GM23338 (cell line): ENCODE measurements around the gene GDA. TPM values are rescaled to one million over a fixed set of nuclear protein-coding genes. Genes with fewer than 3 reads are reported as not detected.

Experiments
- ATAC-seq: fragments of 200-7000 bp; cut with Tn5 transposase; 3 replicates; pipeline ENCODE4 v1.9.1; 2020
- DNase-seq: peaks from one replicate; pipeline ENCODE4 v3.0.0-alpha.2; 2015; ENCODE audit warnings: low spot score
- H2AFZ ChIP-seq: fragments of 200-600 bp; sonication (generic); 2 replicates; pipeline ENCODE4 v1.8.0; 2016; ENCODE audit warnings: antibody characterized with exemption, mild to moderate bottlenecking, moderate library complexity
- H3F3A ChIP-seq: fragments of 200-600 bp; sonication (generic); replicated peaks from 2 replicates; pipeline ENCODE4 v1.8.0; 2017; ENCODE audit warnings: antibody characterized with exemption, mixed run types, low read depth
- H3K27ac ChIP-seq: fragments of 200-600 bp; sonication (generic); 2 replicates; pipeline ENCODE4 v1.6.1; 2016; ENCODE audit warnings: low read depth
- H3K27me3 ChIP-seq: fragments of 200-600 bp; sonication (generic); 2 replicates; pipeline ENCODE4 v1.8.0; 2016; ENCODE audit warnings: mild to moderate bottlenecking, mixed run types, moderate library complexity; ENCODE audit not compliant: insufficient read depth
- H3K36me3 ChIP-seq: fragments of 200-600 bp; sonication (generic); 2 replicates; pipeline ENCODE4 v1.8.0; 2016; ENCODE audit warnings: mild to moderate bottlenecking; ENCODE audit not compliant: insufficient read depth
- H3K4me1 ChIP-seq: fragments of 200-600 bp; sonication (generic); 2 replicates; pipeline ENCODE4 v1.8.0; 2016; ENCODE audit warnings: mild to moderate bottlenecking, moderate library complexity; ENCODE audit not compliant: insufficient read depth
- H3K4me2 ChIP-seq: fragments of 200-600 bp; sonication (generic); 2 replicates; pipeline ENCODE4 v1.7.1; 2017; ENCODE audit warnings: mixed run types
- H3K4me3 ChIP-seq: fragments of 200-600 bp; sonication (generic); 2 replicates; pipeline ENCODE4 v1.6.1; 2016; ENCODE audit warnings: mixed run types
- H3K79me2 ChIP-seq: fragments of 200-600 bp; sonication (generic); replicated peaks from 2 replicates; pipeline ENCODE4 v1.8.0; 2017; ENCODE audit warnings: mild to moderate bottlenecking; ENCODE audit not compliant: insufficient read depth
- H3K9me2 ChIP-seq: fragments of 200-600 bp; sonication (generic); 2 replicates; pipeline ENCODE4 v1.8.0; 2017; ENCODE audit not compliant: insufficient read depth
- H4K20me1 ChIP-seq: fragments of 200-600 bp; sonication (generic); replicated peaks from 2 replicates; pipeline ENCODE4 v1.8.0; 2017; ENCODE audit warnings: mild to moderate bottlenecking; ENCODE audit not compliant: insufficient read depth
- H3K27ac Mint-ChIP-seq: 2 replicates; pipeline ENCODE4 v1.8.0; 2020; ENCODE audit warnings: inconsistent platforms, mild to moderate bottlenecking, moderate library complexity, mixed read lengths
- H3K27me3 Mint-ChIP-seq: 3 replicates; pipeline ENCODE4 v1.8.0; 2022; ENCODE audit warnings: low read depth, mild to moderate bottlenecking, moderate library complexity, mixed read lengths, inconsistent platforms; ENCODE audit not compliant: insufficient read depth, poor library complexity
- H3K36me3 Mint-ChIP-seq: 3 replicates; pipeline ENCODE4 v1.8.0; 2021; ENCODE audit warnings: low read depth, mild to moderate bottlenecking, inconsistent platforms, moderate library complexity, mixed read lengths
- H3K4me1 Mint-ChIP-seq: 3 replicates; pipeline ENCODE4 v1.8.0; 2020; ENCODE audit warnings: mild to moderate bottlenecking, inconsistent platforms, mixed read lengths
- H3K4me3 Mint-ChIP-seq: 3 replicates; pipeline ENCODE4 v1.8.0; 2021; ENCODE audit warnings: moderate library complexity, mild to moderate bottlenecking, inconsistent platforms, mixed read lengths
- H3K9me3 Mint-ChIP-seq: 3 replicates; pipeline ENCODE4 v1.8.0; 2020; ENCODE audit warnings: moderate library complexity, mild to moderate bottlenecking, inconsistent platforms, mixed read lengths
- CREB1 ChIP-seq: fragments of 250-450 bp; sonication (Bioruptor Pico); IDR thresholded peaks from 2 replicates; pipeline ENCODE4 v1.5.0; 2020; ENCODE audit warnings: low read depth, mild to moderate bottlenecking, moderate library complexity
- CTCF ChIP-seq, 2 experiments: fragments of 200-600 bp in 1 of 2; sonication (generic) in 1 of 2; conservative IDR thresholded peaks; 2 replicates each; pipeline versions ENCODE4 v1.5.1 to v1.6.1; 2016 to 2017; ENCODE audit warnings: antibody characterized with exemption in 2 of 2, low read depth in 2 of 2, mild to moderate bottlenecking in 2 of 2, moderate library complexity in 1 of 2
- ETS1 ChIP-seq: IDR thresholded peaks from 2 replicates; pipeline ENCODE4 v1.6.1; 2016; ENCODE audit warnings: antibody characterized with exemption
- EZH2 ChIP-seq: fragments of 200-600 bp; sonication (generic); IDR thresholded peaks from one replicate; pipeline ENCODE4 v1.8.0; 2017; ENCODE audit warnings: antibody characterized with exemption, mild to moderate bottlenecking, low read depth; ENCODE audit not compliant: unreplicated experiment
- EZH2phosphoT487 ChIP-seq: fragments of 200-600 bp; sonication (generic); IDR thresholded peaks from one replicate; pipeline ENCODE4 v1.8.1; 2018; ENCODE audit warnings: antibody characterized with exemption; ENCODE audit not compliant: unreplicated experiment
- JUNB ChIP-seq: IDR thresholded peaks from one replicate; pipeline ENCODE4 v1.6.1; 2016; ENCODE audit warnings: antibody characterized with exemption; ENCODE audit not compliant: unreplicated experiment
- NANOG ChIP-seq: IDR thresholded peaks from 2 replicates; pipeline ENCODE4 v1.6.1; 2016; ENCODE audit warnings: antibody characterized with exemption, borderline replicate concordance
- POLR2AphosphoS5 ChIP-seq: IDR thresholded peaks from 2 replicates; pipeline ENCODE4 v1.6.1; 2016; ENCODE audit warnings: antibody characterized with exemption, low read depth
- STAT1 ChIP-seq: IDR thresholded peaks from one replicate; pipeline ENCODE4 v1.6.1; 2016; ENCODE audit warnings: antibody characterized with exemption; ENCODE audit not compliant: unreplicated experiment
- ZNF114 ChIP-seq: fragments of 250-450 bp; sonication (Bioruptor Pico); IDR thresholded peaks from 2 replicates; pipeline ENCODE4 v1.5.0; 2020; ENCODE audit warnings: mild to moderate bottlenecking, moderate library complexity
- ZNF331 ChIP-seq: fragments of 250-450 bp; sonication (Bioruptor Pico); IDR thresholded peaks from 2 replicates; pipeline ENCODE4 v1.5.0; 2020; ENCODE audit warnings: low read depth, mild to moderate bottlenecking, moderate library complexity
- ZNF462 ChIP-seq: fragments of 250-450 bp; sonication (Bioruptor Pico); IDR thresholded peaks from 2 replicates; pipeline ENCODE4 v1.5.0; 2020; ENCODE audit warnings: mild to moderate bottlenecking, moderate library complexity
- polyA plus RNA-seq: library from polyadenylated mRNA; unstranded; fragments of >200 nt; fragmentation: Nextera tagmentation; extraction: Ambion mirVana; gene quantifications from 2 replicates; pipeline ENCODE4 v1.2.1, GENCODE V29; 2016
- total RNA-seq: library from RNA; depleted of rRNA; stranded (reverse); fragments of >200 nt; shearing (Covaris generic); gene quantifications from 2 replicates; pipeline ENCODE4 v1.2.3, GENCODE V29; 2014

Gene GDA
- total and polyA plus RNA-seq, 2 experiments from 2014 or later: 4.0 to 5.8 TPM

GRCh38 chr9:72217306-72217842, 68.1 kb downstream of the GDA start:
- Histone ChIP-seq H3K79me2 (no peaks in the 10 kb centered on the region), H3K9me2 (peaks cover 3% of the 10 kb centered on the region; the same call in 1 of the 2 replicates), H2AFZ (no peak overlapping the region), H3K27ac (no peak overlapping the region), H3K4me2 (no peak overlapping the region), H3K27me3 (no peaks in the 10 kb centered on the region), H3K4me3 (no peak overlapping the region), H3K36me3 (no peaks in the 10 kb centered on the region), H3K4me1 (no peaks in the 10 kb centered on the region), H3F3A (no peaks in the 10 kb centered on the region), H4K20me1 (no peaks in the 10 kb centered on the region)
- H3K4me1 Mint-ChIP-seq: no peaks in the 10 kb centered on the region
- ATAC-seq (no peak), DNase-seq (no peak)
- no peak overlapping the region for H3K4me3 Mint-ChIP-seq
- TF ChIP-seq STAT1 (no peak), ZNF114 (CRISPR knock-in tag) (no peak), POLR2AphosphoS5 (no peak), EZH2 (no peak), JUNB (no peak), ETS1 (no peak), ZNF462 (CRISPR knock-in tag) (no peak), CREB1 (CRISPR knock-in tag) (no peak), ZNF331 (no peak), CTCF (conservative IDR thresholded peaks at IDR 0.05; ENCODE audit: low read depth in 2 of 2) (no peak), EZH2phosphoT487 (no peak), NANOG (no peak)
- H3K27me3 Mint-ChIP-seq: peaks cover 1% of the 10 kb centered on the region
- H3K27ac Mint-ChIP-seq: no peak overlapping the region
- no peaks in the 10 kb centered on the region for H3K36me3 Mint-ChIP-seq
- H3K9me3 Mint-ChIP-seq: no peaks in the 10 kb centered on the region
